NCI-H345 (cell line): ENCODE data around the gene PBX3.

ENCODE experiments used
- DNase-seq: peaks from one replicate; lab custom pipeline; 2025; lab: John Stamatoyannopoulos, UW

The PBX3 gene

DNA sequence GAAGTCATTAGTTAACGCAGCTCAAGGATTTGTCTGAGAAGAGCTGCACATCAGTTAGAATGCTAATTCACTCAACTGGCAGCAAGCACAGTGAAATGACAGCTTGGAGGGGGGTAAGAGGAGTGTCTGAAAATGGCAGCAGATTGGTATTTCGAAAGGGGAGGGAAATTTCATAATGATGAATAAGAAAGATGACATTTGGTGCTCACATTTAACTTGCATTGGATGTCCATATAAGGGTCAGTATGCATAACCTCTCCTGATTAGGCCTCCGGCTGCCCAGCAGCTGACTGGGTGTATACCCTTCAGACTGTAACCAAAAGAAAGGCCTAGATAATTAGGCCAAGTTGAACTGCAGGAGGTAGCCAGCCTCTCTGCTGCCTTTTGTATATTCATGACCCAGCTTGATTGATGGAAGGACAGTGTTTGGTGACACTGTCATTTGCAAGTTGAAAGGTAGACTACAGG lies 131.0 kb downstream of the PBX3 start:
- DNase-seq: peak; percentile 28

DNA sequence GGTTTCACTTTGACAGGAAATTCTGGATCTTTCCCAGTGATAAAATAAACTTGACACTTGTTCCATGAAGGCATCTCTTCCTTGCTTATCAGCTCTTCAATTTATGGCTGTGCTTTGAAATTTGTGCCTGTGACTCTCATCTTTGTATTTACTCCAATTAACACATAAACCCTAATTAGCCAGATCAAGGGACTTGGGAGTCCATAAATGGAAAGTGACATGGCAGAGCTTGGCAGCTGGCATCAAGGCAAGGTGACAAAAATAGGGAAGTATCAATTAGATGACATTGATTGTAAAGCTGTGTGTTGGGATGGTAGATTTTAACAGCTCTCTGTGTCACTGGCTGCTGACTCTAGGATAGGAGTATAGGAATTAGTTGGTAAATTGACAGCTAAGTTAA lies 133.9 kb downstream of the PBX3 start:
- no peak for DNase-seq

DNA sequence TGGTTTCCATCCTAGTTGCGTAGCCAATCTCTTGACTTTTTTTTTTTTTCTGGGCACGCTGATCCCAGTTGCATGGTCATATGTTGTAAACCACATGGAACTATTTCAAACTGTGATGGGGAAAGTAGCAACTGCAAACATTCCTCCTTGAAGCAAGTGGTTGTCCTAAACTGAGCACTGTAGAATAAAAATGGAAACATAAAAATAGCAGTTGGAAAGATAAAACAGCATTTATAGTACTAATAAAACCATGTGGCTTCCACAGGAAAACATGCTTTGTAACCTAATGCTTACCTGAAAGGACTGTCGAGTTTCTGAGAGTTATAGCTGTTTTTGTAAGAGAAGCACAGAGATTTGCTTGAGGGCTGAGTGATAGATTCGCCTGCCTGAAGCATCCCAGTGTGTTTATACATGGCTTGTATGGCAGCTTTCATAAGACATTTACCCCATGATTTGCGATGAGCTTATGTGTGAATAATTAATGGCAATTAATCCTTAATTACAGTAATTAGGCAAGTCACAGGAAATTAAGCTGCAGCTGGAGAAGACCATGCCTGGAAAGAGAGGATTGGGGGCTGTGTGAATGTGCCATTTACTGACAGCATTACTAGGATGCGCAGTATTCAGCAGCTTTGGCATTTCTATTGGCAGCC lies 136.5 kb downstream of the PBX3 start:
- no peak for DNase-seq

DNA sequence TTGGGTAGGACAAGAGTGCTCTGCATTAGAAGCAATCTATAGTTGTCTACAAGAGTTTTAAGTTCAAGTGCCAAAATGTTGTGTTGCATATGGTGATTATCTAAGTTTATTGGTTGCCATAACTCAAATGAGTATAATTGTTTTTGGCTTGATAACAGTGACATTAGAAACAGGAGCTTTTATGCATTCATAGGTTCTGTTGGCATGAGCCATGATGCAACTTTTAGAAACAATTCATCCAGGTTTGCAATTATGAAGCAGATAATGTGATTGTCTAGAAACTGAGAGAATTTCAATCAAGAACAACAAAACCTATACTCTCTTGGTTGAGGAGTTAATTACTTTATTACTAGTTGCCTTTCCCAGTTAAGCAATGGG lies 137.0 kb downstream of the PBX3 start:
- DNase-seq: no peak

DNA sequence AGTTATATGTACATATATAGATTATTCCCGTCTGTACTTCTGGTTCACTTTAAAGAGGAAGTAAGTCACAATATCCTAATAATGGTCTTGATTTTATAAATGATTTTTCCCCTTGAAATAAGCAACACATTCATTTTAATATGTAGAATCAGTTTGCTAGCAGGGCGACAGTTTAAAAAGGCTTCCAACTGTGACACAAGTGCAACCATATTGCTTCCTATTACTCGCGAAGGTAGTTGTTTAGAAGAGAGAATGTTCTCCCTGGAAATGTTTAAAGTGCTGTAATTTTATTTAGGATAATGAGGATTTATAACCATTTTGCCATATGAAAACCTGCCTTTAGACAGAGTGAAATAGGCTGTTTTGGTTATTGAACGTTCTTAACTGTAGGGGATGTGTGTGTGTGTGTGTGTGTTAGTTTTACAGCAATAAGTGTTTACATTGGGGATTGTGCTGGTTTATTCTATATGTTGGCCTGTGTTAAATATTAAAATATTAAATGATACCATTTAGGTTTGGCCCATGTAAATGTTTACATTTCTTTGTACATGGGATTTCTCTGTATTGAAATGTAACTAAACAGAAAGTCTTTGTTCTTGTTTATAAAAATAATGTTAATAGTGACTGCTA lies 138.3 kb downstream of the PBX3 start:
- peak; percentile 21 for DNase-seq

DNA sequence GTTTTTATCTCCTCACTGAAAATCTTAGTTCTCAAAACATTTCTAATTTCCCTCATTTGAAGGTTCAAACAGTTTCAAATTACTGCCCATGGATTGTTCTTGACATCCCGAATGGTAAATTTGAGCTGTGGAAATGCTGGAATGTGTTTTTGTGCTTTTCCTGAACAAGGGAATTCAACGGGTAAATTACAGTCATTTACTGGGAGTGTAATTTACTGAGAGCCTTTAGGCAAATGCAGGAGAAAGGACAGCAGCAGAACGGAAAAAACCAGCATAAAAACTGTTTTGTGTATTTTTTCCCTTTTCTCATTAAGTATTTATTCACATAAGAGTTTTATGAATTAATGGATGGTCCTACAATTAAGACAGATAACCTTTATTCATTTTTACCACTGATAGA lies 139.2 kb downstream of the PBX3 start:
- no peak for DNase-seq

DNA sequence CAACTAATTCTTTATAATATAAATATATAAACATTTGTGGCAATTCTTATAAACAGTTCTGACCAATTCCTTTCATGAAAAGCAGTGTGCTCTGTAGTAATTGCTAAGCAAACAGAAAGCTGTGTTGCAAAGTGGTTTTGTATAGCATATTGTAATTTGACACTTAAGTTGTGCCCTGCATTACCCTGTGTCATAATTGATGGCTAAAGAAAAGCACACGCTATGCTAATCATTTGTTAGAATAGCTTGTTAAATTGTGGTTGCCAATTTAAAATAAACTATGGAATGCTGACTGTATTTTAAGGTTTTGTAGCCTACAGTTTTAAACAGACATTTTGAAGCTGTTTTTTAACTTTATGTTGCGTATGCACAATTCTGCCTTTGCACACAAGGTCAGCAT lies 140.0 kb downstream of the PBX3 start:
- DNase-seq: peak; percentile 81

DNA sequence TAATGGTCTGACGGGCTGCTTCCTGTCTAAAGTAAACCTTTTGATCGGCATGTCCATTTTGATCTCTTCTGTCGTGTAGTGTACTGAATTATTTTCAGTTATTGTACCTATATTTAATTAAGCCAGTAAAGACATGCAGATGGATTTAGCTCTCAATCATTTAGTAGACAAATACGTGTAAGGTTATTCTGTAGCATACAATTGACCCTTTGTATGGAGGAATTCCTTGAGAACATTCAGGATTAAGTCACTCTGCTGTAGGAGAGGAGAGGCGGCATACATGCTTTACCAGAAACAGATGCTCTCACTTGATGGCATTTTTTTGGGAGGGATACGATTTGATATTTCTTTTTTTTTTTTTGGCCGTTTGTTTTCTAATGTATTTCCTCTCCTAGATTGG lies 141.0 kb downstream of the PBX3 start:
- DNase-seq: no peak

DNA sequence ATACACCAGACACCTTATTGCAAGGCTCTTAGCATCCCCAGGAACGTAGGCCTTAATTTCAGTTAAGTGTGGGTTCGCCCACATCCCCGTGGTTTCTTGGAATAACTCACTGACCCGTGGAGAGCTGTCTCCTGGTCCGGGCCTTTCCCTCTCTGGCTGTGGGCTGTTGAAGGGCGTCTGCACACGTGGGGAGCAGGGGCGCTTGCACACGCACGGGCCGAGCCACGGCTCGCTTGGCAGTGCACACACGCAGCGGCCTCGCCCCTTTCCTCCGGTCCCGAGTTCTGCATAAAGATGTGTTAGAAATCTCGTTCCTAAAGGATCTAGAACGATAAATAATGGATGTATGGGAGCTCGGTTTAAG lies 141.9 kb downstream of the PBX3 start:
- DNase-seq: peak; percentile 63

DNA sequence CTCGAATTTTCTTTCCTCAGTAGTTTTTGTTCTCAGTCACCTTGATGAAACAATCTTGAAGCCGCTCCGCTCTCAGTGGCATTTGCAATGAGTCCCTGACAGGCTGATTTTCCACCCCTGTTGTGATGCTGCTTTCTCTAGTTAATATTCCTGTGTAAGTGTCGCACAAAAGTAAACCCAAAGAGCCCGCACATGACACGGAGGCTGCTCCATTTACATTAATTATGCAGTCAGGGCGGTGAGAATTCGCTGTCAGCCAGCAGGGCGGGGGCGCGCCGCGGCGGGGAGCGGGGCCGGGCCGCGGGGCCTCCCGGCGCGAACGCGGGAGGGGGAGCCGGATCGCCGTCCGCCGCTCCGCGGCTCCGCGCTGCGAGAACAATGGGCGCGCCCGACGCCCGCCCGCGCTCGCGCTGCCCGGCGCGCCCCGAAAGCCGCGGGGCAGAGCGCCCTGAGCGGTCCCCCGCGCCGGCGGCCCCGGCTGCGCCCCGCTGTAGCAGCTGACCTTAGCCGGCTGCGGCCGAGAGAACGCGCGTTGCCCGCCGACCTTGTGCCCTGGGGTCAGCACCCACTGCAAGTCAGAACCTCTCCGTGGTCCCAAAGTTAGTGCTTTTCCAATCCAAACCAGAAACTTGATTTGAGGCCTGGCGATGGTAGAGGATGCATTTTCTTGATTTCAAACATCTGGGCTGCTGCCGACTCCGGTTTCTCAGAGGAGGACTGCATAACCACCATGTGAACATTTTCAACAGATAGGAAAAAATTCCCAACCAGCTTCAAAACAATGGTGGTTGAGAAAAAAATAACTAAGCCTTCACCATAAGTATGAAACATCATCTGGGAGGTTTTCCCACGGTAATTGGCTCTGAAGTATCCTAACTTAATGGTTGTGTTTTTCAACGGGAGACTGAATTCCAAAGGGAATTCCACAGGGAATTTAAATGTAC lies 142.6 kb downstream of the PBX3 start:
- peak; percentile 81 for DNase-seq

DNA sequence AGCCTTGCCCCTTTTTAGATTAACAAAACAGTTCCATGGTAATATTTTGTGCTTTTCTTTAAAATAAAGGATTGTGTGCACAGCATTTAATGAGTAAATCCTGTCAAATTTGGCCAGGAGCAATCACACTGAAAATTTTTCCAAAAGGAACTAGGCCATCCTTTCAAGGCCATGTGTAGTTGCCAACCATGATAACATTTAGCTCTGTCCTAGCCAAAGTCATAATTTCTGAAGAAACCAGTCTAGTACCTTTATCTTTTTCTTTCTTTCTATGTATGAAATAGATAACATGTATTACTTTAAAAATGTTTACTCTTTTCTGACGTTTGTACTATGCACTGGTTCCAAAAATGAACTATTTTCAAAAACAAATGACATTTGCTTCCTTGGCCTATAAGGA lies 143.7 kb downstream of the PBX3 start:
- no peak for DNase-seq

DNA sequence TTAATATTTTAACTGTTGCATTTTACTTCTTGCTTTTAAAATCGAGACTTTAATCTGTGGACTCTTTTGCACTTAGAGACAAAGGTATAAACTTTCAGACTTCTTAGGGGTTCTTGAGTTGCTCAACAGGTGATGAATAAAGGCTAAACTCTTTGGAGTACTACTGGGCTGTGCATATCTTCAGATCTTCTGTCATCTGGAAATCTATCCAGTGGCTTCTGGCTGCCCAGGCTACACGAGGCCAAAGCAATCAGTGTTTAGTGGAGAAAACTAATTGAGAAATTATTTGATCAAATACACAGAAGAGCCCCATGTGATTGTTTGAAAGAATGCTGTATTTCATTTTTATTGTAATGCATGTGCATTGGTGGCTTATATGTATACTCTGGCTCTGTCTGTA lies 146.1 kb downstream of the PBX3 start:
- DNase-seq: no peak

DNA sequence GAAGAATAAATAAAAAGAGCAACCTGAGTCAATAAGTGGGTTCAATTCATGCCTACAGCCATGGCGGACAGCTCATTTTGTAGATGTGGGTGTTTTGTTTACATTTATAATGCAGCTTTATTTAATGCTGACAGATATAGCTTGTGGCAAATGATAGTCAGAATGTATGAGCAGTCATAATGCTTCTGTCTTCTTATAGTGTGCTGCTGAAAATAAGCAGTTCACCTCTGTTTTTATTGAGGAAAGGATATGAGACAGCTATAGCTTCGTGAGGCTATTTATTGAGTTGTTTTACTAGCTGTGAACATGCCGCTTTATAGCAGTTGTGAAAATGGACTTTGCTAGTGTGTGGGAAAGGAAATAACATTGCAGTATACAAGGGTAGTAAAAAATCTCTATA lies 147.4 kb downstream of the PBX3 start:
- DNase-seq: peak; percentile 48

DNA sequence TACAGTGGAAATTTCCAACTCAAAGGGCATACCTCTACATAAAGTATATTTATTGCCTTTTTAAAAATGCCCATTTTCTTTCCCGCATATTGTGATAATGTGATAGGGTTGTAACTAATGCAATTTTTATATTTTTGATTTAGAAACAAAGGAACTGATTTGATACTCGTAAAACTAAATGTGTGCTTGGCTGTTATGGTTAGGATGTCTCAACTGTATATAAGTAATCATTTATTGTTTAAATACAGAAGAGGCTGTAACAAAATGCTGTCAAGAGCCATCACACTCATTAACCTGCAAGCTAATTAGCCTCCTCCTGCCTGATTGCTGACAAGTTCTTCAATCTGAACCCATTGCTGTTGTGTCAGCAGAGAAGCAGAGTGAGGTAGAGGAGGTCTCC lies 149.2 kb downstream of the PBX3 start:
- no peak for DNase-seq

DNA sequence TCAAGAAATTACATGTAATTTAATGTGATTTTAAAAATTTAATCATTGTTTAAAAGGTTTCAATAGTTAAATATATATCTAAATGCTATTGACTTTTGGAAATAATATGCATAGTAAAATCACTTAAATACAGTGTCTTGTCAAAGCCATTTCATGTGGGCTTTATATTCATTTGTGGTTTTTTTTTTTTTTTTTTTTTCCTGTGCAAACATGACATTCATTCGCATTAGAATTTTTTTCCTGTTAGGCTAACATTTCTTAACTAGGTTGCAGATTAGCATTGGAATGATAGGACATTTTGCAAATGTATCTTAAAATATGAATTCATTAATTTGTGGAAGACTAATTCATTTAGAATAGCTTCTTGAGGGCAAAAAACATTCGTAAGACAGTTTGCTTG lies 149.8 kb downstream of the PBX3 start:
- DNase-seq: no peak

DNA sequence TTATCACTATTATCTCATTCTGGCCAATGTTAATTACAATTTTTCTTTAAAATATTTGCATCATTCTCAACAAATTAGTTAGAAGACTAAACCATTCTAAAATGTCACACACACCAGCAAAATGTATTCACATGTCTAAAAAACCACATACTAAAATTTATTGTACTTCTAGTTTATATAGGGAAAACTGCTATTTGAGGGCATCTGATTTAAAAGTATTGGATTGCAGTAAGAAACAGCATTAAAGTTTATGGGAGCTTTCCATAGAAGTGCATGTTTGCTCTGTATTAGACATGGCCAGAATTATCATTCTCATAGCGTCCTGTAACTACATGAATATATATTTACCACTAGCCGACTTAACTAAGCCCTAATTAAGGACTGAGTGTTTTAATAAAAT lies 150.3 kb downstream of the PBX3 start:
- DNase-seq: no peak

DNA sequence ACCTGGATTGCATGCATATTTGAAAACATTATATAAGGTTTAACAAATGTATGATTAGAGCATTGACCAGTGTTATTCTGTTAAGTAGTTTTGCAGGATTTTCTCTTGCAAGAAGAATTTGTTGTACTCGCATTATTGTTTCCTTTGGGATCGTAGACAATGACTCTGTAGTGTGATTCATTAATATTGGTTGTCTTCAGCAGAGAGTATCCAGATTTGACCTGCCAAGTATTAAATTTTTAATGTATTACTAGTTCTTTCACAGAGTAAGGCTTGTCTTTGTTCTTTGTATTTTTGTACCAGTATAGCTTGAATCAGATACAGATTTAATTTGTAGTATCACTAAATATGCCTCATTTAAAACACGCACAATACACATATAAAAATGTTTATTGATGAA lies 155.0 kb downstream of the PBX3 start:
- no peak for DNase-seq

DNA sequence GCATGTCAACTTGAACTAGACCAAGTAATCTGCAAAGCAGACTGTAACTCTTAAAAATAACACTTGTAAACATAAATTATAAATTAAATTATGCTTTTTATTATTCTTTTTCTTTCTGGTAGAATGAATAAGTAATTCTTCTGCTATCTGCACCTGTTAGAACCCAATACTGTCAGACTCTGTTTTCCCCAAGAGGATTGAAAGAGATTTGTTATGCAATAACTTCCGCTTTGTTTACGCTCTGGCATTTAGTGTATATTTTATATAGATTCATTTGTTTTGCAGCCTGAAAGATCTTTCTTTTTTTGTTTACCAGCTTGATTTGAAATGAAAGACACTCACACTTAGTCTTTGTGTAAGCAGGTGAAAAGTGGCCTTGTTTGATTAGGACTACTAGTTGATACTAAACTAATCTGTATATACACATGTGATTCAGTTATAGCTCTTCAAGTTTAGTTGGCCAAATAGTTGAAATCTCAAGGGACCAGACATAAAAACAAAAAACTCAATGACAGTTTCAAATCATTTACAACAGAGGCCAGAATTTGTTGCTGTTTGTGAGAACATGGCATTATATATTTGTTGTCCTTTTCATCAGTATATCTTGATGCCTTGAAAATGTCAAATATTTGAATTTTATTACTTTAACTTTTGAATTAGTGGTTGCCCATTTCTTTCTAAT lies 155.8 kb downstream of the PBX3 start:
- DNase-seq: no peak

DNA sequence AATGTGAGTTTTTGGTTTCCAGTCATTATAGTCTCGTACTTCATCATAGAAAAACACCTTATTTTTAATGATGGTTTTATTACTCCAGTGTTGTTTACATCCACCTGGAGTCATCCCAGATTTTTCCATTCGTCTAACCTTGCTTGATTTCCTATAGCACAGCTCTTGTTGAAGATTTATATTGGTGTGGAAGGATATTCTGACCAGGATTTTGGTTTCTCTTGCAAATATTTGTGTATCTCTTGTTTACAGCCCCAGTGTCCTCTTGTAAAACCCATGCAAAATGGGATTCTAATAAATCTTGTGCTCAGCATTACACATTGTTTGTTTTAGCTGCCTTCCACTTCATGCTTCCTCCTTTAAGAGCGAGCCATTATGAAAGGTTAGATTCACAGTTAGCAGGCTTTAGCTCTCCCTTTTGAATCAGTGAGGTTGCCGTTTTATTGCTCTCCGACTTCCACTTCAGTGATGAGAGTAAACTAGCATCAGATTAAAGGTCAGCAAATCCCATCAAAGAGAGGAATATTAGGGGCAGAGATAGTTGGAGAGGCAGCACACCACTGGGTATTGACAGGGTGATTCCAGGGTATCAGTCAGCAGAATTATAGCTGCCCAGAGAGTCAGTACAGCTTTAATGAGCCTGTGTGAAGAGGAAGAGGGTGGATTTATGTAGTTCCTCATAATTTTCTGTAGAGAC lies 157.1 kb downstream of the PBX3 start:
- DNase-seq: peak; percentile 58

DNA sequence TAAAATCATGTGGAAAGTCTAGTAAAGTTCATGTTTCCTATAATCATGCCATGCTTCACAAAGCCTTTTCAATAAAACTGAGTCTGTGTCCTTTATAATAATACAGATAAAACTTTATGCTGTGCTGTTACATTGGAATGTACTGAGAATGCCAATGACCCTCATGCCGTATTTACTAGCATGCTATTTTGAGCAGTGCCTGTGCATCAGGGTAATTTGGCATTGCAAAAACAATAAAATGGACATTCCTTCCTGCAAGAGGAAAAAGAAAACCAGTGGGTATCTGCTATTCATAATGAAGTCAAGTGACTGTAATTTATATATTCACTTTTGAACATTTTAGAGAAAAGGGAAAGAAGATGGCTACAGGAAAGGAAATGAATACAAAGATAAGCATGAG lies 159.0 kb downstream of the PBX3 start:
- DNase-seq: no peak

DNA sequence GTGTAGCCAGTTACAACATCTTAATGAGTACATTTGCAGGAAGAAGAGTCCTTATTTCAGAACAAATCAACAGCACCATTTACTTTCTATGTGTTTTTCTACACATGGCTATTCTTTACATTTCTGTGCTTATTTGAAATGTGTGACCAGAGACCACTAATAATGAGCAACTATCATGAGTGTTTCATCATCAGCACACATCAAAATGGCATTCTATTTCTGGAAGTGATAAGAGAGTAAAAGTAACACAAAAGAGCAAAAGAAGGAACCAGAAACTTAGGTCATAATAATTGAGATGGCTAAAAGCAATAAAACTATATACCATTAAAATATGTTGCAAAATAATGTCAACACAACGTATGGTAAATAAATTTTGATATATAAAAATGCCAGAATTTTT lies 159.7 kb downstream of the PBX3 start:
- DNase-seq: no peak

DNA sequence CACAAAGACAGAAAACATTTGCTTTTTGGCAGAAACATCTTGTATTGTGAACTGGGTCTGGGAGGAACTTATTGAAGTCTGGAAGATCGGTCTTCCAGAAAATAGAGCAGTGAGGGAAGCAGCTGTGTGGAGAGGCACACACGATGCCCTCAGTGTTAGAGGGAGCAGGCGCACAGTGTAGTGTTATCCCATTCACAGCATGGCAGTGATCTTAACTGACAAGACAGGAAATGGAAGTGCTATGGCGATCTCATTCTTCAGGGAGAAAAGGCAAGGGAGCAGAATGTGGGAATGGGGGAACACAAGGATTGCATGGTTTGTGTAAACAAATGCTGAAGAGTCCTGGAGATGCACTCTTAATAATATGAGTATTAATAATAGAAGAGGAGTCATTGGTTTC lies 161.0 kb downstream of the PBX3 start:
- DNase-seq: no peak
